GM12874 (cell line): ENCODE measurements around the gene ITGB3BP.

Experiments
- CTCF ChIP-seq: IDR thresholded peaks from 2 replicates; pipeline ENCODE4 v1.5.1; 2011; ENCODE audit warnings: low read depth, mild to moderate bottlenecking, control low read depth, low read length, moderate library complexity; ENCODE audit not compliant: insufficient read depth

ITGB3BP gene

GRCh38 chr1:63414691-63415365 lies 108.2 kb downstream of the ITGB3BP start:
- TF ChIP-seq CTCF: no peak

GRCh38 chr1:63413394-63413793 lies 109.6 kb downstream of the ITGB3BP start:
- no peak for TF ChIP-seq CTCF

- no peak for TF ChIP-seq CTCF
Measured at GRCh38 chr1:63411066-63411465, 112.0 kb downstream of the ITGB3BP start.

GRCh38 chr1:63408331-63408730 lies 114.7 kb downstream of the ITGB3BP start:
- TF ChIP-seq CTCF: no peak

GRCh38 chr1:63407002-63407401 lies 116.0 kb downstream of the ITGB3BP start:
- no peak for TF ChIP-seq CTCF

- no peak for TF ChIP-seq CTCF
Measured at GRCh38 chr1:63405987-63406386, 117.0 kb downstream of the ITGB3BP start.

GRCh38 chr1:63405021-63405420 lies 118.0 kb downstream of the ITGB3BP start:
- TF ChIP-seq CTCF: no peak
